ENCODE results near the gene POLDIP2.

- TF ChIP-seq CTCF (IDR thresholded peaks at IDR 0.05; ENCODE audit: insufficient read depth, low read depth, low read length) (no peak), EZH2 (IDR thresholded peaks at IDR 0.05; ENCODE audit: insufficient read depth, low read length) (no peak)
Observed at GRCh38 chr17:28379814-28380801, 22.8 kb upstream of the POLDIP2 start.
